B cell (primary cell): ENCODE data around the gene TMEM87B.

Source experiments
- EZH2 ChIP-seq: IDR thresholded peaks from 2 replicates; pipeline ENCODE4 v1.6.1; 2012; ENCODE audit warnings: borderline replicate concordance, low read depth, mild to moderate bottlenecking, moderate library complexity, low read length; ENCODE audit not compliant: insufficient read depth, poor library complexity, severe bottlenecking
- TF ChIP-seq, protein P1 (sequence below): fragments of 200-600 bp; IDR thresholded peaks from one replicate; pipeline ENCODE4 v1.8.0; 2022; ENCODE audit warnings: antibody characterized with exemption, mild to moderate bottlenecking

DNA sequence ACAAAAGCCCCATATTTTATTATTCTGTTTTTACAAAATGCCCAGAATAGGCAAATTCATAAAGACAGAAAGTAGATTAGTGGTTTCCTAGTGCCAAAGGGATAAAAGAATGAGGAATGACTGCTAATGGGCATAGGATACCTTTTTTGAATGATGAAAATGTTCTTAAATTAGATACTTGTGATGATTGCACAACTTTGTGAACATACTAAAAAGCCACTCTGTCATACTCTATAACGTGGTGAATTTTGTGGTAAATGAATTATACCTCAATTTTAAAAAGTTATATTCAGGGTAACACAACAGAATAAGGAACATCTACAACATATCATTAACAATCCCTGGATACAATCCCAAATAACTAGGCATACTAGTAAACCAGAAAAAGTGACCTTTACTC lies 74.0 kb downstream of the TMEM87B start:
- TF ChIP-seq, protein P1, sequence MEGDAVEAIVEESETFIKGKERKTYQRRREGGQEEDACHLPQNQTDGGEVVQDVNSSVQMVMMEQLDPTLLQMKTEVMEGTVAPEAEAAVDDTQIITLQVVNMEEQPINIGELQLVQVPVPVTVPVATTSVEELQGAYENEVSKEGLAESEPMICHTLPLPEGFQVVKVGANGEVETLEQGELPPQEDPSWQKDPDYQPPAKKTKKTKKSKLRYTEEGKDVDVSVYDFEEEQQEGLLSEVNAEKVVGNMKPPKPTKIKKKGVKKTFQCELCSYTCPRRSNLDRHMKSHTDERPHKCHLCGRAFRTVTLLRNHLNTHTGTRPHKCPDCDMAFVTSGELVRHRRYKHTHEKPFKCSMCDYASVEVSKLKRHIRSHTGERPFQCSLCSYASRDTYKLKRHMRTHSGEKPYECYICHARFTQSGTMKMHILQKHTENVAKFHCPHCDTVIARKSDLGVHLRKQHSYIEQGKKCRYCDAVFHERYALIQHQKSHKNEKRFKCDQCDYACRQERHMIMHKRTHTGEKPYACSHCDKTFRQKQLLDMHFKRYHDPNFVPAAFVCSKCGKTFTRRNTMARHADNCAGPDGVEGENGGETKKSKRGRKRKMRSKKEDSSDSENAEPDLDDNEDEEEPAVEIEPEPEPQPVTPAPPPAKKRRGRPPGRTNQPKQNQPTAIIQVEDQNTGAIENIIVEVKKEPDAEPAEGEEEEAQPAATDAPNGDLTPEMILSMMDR = no peak
- no peak for TF ChIP-seq EZH2
